ENCODE results near the gene GLCCI1. TPM values are rescaled to one million over a fixed set of nuclear protein-coding genes. Genes with fewer than 3 reads are reported as not detected.

The GLCCI1 gene
- total RNA-seq, 2 donors from 2014 or later, result 44.3 to 55.8 TPM

GRCh38 chr7:8015746-8016120 is 47.1 kb downstream of the GLCCI1 start:
- no peak overlapping the region for H3K27ac ChIP-seq (ENCODE audit: low read depth, low read length)
- no peaks in the 10 kb centered on the region for H3K9me3 Mint-ChIP-seq
- H3K4me3 Mint-ChIP-seq, result no peak overlapping the region
- H3K27me3 ChIP-seq (ENCODE audit: control insufficient read depth, insufficient read depth, low read length, poor library complexity, severe bottlenecking), result no peaks in the 10 kb centered on the region
- H3K9ac ChIP-seq (ENCODE audit: extremely low read depth, low read length, poor library complexity, severe bottlenecking), result no peak overlapping the region
- no peaks in the 10 kb centered on the region for H3K27me3 Mint-ChIP-seq (ENCODE audit: insufficient read depth)
- H3K9me3 ChIP-seq (ENCODE audit: control insufficient read depth, low read length), result no peaks in the 10 kb centered on the region
- H3K27ac Mint-ChIP-seq, result no peak overlapping the region
- DNase-seq, result no peak
- 97 to 100% methylated on average over 1 to 4 of the region's 4 CpGs for WGBS, 2 experiments (ENCODE audit: insufficient coverage in 1 of 2, insufficient read length in 1 of 2)
- no peak for TF ChIP-seq CTCF (conservative IDR thresholded peaks at IDR 0.05)
- H3K4me3 ChIP-seq (ENCODE audit: low read length), result no peak overlapping the region
- H3K4me1 Mint-ChIP-seq, result no peaks in the 10 kb centered on the region
- peaks cover 35% of the 10 kb centered on the region for H3K36me3 Mint-ChIP-seq (ENCODE audit: low read depth)
- H3K36me3 ChIP-seq (ENCODE audit: control insufficient read depth, insufficient read depth, low read length), result peaks cover 12% of the 10 kb centered on the region
- no peaks in the 10 kb centered on the region for H3K4me1 ChIP-seq (ENCODE audit: control insufficient read depth, insufficient read depth, low read length)

GRCh38 chr7:8017423-8017822 is 48.8 kb downstream of the GLCCI1 start:
- no peaks in the 10 kb centered on the region for H3K27me3 Mint-ChIP-seq (ENCODE audit: insufficient read depth)
- TF ChIP-seq CTCF (conservative IDR thresholded peaks at IDR 0.05), result no peak

GRCh38 chr7:8018961-8019360 is 50.4 kb downstream of the GLCCI1 start:
- Histone ChIP-seq H3K36me3 (ENCODE audit: control insufficient read depth, insufficient read depth, low read length) (peaks cover 9% of the 10 kb centered on the region), H3K27me3 (ENCODE audit: control insufficient read depth, insufficient read depth, low read length, poor library complexity, severe bottlenecking) (no peaks in the 10 kb centered on the region), H3K9ac (ENCODE audit: extremely low read depth, low read length, poor library complexity, severe bottlenecking) (no peak overlapping the region), H3K4me3 (ENCODE audit: low read length) (no peak overlapping the region), H3K27ac (ENCODE audit: low read depth, low read length) (no peak overlapping the region), H3K9me3 (ENCODE audit: control insufficient read depth, low read length) (no peaks in the 10 kb centered on the region), H3K4me1 (ENCODE audit: control insufficient read depth, insufficient read depth, low read length) (no peaks in the 10 kb centered on the region)
- TF ChIP-seq CTCF (conservative IDR thresholded peaks at IDR 0.05), result no peak
- Mint-ChIP-seq H3K27me3 (ENCODE audit: insufficient read depth) (no peaks in the 10 kb centered on the region), H3K9me3 (no peaks in the 10 kb centered on the region), H3K36me3 (ENCODE audit: low read depth) (peaks cover 39% of the 10 kb centered on the region), H3K4me3 (no peak overlapping the region), H3K27ac (peak overlapping the region; percentile 10), H3K4me1 (no peaks in the 10 kb centered on the region)
- WGBS, 2 experiments (ENCODE audit: insufficient coverage in 1 of 2, insufficient read length in 1 of 2), result 67 to 95% methylated on average over 1 of the region's 1 CpG
- DNase-seq, result no peak

More at GRCh38 chr7:8017423-8017822, 48.8 kb downstream of the GLCCI1 start:
- DNase-seq, result no peak
- Histone ChIP-seq H3K27me3 (ENCODE audit: control insufficient read depth, insufficient read depth, low read length, poor library complexity, severe bottlenecking) (no peaks in the 10 kb centered on the region), H3K4me1 (ENCODE audit: control insufficient read depth, insufficient read depth, low read length) (no peaks in the 10 kb centered on the region), H3K9ac (ENCODE audit: extremely low read depth, low read length, poor library complexity, severe bottlenecking) (no peak overlapping the region), H3K4me3 (ENCODE audit: low read length) (no peak overlapping the region), H3K9me3 (ENCODE audit: control insufficient read depth, low read length) (no peaks in the 10 kb centered on the region), H3K27ac (ENCODE audit: low read depth, low read length) (no peak overlapping the region), H3K36me3 (ENCODE audit: control insufficient read depth, insufficient read depth, low read length) (peaks cover 4% of the 10 kb centered on the region)
- H3K36me3 Mint-ChIP-seq (ENCODE audit: low read depth), result peaks cover 29% of the 10 kb centered on the region
- no peak overlapping the region for H3K4me3 Mint-ChIP-seq
- H3K27ac Mint-ChIP-seq, result no peak overlapping the region
- no peaks in the 10 kb centered on the region for H3K9me3 Mint-ChIP-seq
- WGBS, 2 experiments (ENCODE audit: insufficient coverage in 1 of 2, insufficient read length in 1 of 2), result 90% methylated on average over 1 of the region's 1 CpG
- no peaks in the 10 kb centered on the region for H3K4me1 Mint-ChIP-seq

All from endodermal cell (in vitro differentiated cells).